GM23338 (cell line): Measurements from ENCODE around the gene CDK14. TPM values are rescaled to one million over a fixed set of nuclear protein-coding genes. Genes with fewer than 3 reads are reported as not detected.

Source experiments
- ATAC-seq: fragments of 200-7000 bp; cut with Tn5 transposase; 3 replicates; pipeline ENCODE4 v1.9.1; 2020
- DNase-seq: peaks from one replicate; pipeline ENCODE4 v3.0.0-alpha.2; 2015; ENCODE audit warnings: low spot score
- H2AFZ ChIP-seq: fragments of 200-600 bp; sonication (generic); 2 replicates; pipeline ENCODE4 v1.8.0; 2016; ENCODE audit warnings: antibody characterized with exemption, mild to moderate bottlenecking, moderate library complexity
- H3F3A ChIP-seq: fragments of 200-600 bp; sonication (generic); replicated peaks from 2 replicates; pipeline ENCODE4 v1.8.0; 2017; ENCODE audit warnings: antibody characterized with exemption, mixed run types, low read depth
- H3K27ac ChIP-seq: fragments of 200-600 bp; sonication (generic); 2 replicates; pipeline ENCODE4 v1.6.1; 2016; ENCODE audit warnings: low read depth
- H3K27me3 ChIP-seq: fragments of 200-600 bp; sonication (generic); 2 replicates; pipeline ENCODE4 v1.8.0; 2016; ENCODE audit warnings: mild to moderate bottlenecking, mixed run types, moderate library complexity; ENCODE audit not compliant: insufficient read depth
- H3K36me3 ChIP-seq: fragments of 200-600 bp; sonication (generic); 2 replicates; pipeline ENCODE4 v1.8.0; 2016; ENCODE audit warnings: mild to moderate bottlenecking; ENCODE audit not compliant: insufficient read depth
- H3K4me1 ChIP-seq: fragments of 200-600 bp; sonication (generic); 2 replicates; pipeline ENCODE4 v1.8.0; 2016; ENCODE audit warnings: mild to moderate bottlenecking, moderate library complexity; ENCODE audit not compliant: insufficient read depth
- H3K4me2 ChIP-seq: fragments of 200-600 bp; sonication (generic); 2 replicates; pipeline ENCODE4 v1.7.1; 2017; ENCODE audit warnings: mixed run types
- H3K4me3 ChIP-seq: fragments of 200-600 bp; sonication (generic); 2 replicates; pipeline ENCODE4 v1.6.1; 2016; ENCODE audit warnings: mixed run types
- H3K79me2 ChIP-seq: fragments of 200-600 bp; sonication (generic); replicated peaks from 2 replicates; pipeline ENCODE4 v1.8.0; 2017; ENCODE audit warnings: mild to moderate bottlenecking; ENCODE audit not compliant: insufficient read depth
- H3K9me2 ChIP-seq: fragments of 200-600 bp; sonication (generic); 2 replicates; pipeline ENCODE4 v1.8.0; 2017; ENCODE audit not compliant: insufficient read depth
- H4K20me1 ChIP-seq: fragments of 200-600 bp; sonication (generic); replicated peaks from 2 replicates; pipeline ENCODE4 v1.8.0; 2017; ENCODE audit warnings: mild to moderate bottlenecking; ENCODE audit not compliant: insufficient read depth
- H3K27ac Mint-ChIP-seq: 2 replicates; pipeline ENCODE4 v1.8.0; 2020; ENCODE audit warnings: inconsistent platforms, mild to moderate bottlenecking, moderate library complexity, mixed read lengths
- H3K27me3 Mint-ChIP-seq: 3 replicates; pipeline ENCODE4 v1.8.0; 2022; ENCODE audit warnings: low read depth, mild to moderate bottlenecking, moderate library complexity, mixed read lengths, inconsistent platforms; ENCODE audit not compliant: insufficient read depth, poor library complexity
- H3K36me3 Mint-ChIP-seq: 3 replicates; pipeline ENCODE4 v1.8.0; 2021; ENCODE audit warnings: low read depth, mild to moderate bottlenecking, inconsistent platforms, moderate library complexity, mixed read lengths
- H3K4me1 Mint-ChIP-seq: 3 replicates; pipeline ENCODE4 v1.8.0; 2020; ENCODE audit warnings: mild to moderate bottlenecking, inconsistent platforms, mixed read lengths
- H3K4me3 Mint-ChIP-seq: 3 replicates; pipeline ENCODE4 v1.8.0; 2021; ENCODE audit warnings: moderate library complexity, mild to moderate bottlenecking, inconsistent platforms, mixed read lengths
- H3K9me3 Mint-ChIP-seq: 3 replicates; pipeline ENCODE4 v1.8.0; 2020; ENCODE audit warnings: moderate library complexity, mild to moderate bottlenecking, inconsistent platforms, mixed read lengths
- CTCF ChIP-seq, 2 experiments: fragments of 200-600 bp in 1 of 2; sonication (generic) in 1 of 2; conservative IDR thresholded peaks; 2 replicates each; pipeline versions ENCODE4 v1.5.1 to v1.6.1; 2016 to 2017; ENCODE audit warnings: antibody characterized with exemption in 2 of 2, low read depth in 2 of 2, mild to moderate bottlenecking in 2 of 2, moderate library complexity in 1 of 2
- EZH2 ChIP-seq: fragments of 200-600 bp; sonication (generic); IDR thresholded peaks from one replicate; pipeline ENCODE4 v1.8.0; 2017; ENCODE audit warnings: antibody characterized with exemption, mild to moderate bottlenecking, low read depth; ENCODE audit not compliant: unreplicated experiment
- POLR2AphosphoS5 ChIP-seq: IDR thresholded peaks from 2 replicates; pipeline ENCODE4 v1.6.1; 2016; ENCODE audit warnings: antibody characterized with exemption, low read depth
- REST ChIP-seq: IDR thresholded peaks from one replicate; pipeline ENCODE4 v1.6.1; 2018; ENCODE audit warnings: antibody characterized with exemption; ENCODE audit not compliant: unreplicated experiment
- STAT1 ChIP-seq: IDR thresholded peaks from one replicate; pipeline ENCODE4 v1.6.1; 2016; ENCODE audit warnings: antibody characterized with exemption; ENCODE audit not compliant: unreplicated experiment
- ZNF114 ChIP-seq: fragments of 250-450 bp; sonication (Bioruptor Pico); IDR thresholded peaks from 2 replicates; pipeline ENCODE4 v1.5.0; 2020; ENCODE audit warnings: mild to moderate bottlenecking, moderate library complexity
- ZNF331 ChIP-seq: fragments of 250-450 bp; sonication (Bioruptor Pico); IDR thresholded peaks from 2 replicates; pipeline ENCODE4 v1.5.0; 2020; ENCODE audit warnings: low read depth, mild to moderate bottlenecking, moderate library complexity
- ZNF462 ChIP-seq: fragments of 250-450 bp; sonication (Bioruptor Pico); IDR thresholded peaks from 2 replicates; pipeline ENCODE4 v1.5.0; 2020; ENCODE audit warnings: mild to moderate bottlenecking, moderate library complexity
- polyA plus RNA-seq: library from polyadenylated mRNA; unstranded; fragments of >200 nt; fragmentation: Nextera tagmentation; extraction: Ambion mirVana; gene quantifications from 2 replicates; pipeline ENCODE4 v1.2.1, GENCODE V29; 2016
- total RNA-seq: library from RNA; depleted of rRNA; stranded (reverse); fragments of >200 nt; shearing (Covaris generic); gene quantifications from 2 replicates; pipeline ENCODE4 v1.2.3, GENCODE V29; 2014

CDK14 gene
- total and polyA plus RNA-seq, 2 experiments from 2014 or later: 11.2 to 24.0 TPM

GRCh38 chr7:90821961-90822620 lies 226.0 kb downstream of the CDK14 start (continued):
- TF ChIP-seq ZNF462 (no peak), ZNF114 (CRISPR knock-in tag) (no peak)

GRCh38 chr7:90824386-90825307 lies 228.5 kb downstream of the CDK14 start:
- ATAC-seq: no peak
- no peak overlapping the region for H2AFZ ChIP-seq

More at GRCh38 chr7:90824386-90825307, 228.5 kb downstream of the CDK14 start:
- DNase-seq: no peak
- no peak overlapping the region for H3K4me3 Mint-ChIP-seq
- H3K36me3 Mint-ChIP-seq: peaks cover 21% of the 10 kb centered on the region
- Histone ChIP-seq H3K9me2 (no peaks in the 10 kb centered on the region), H3F3A (no peaks in the 10 kb centered on the region), H3K36me3 (no peaks in the 10 kb centered on the region), H3K27me3 (no peaks in the 10 kb centered on the region), H3K4me1 (no peaks in the 10 kb centered on the region), H3K79me2 (no peaks in the 10 kb centered on the region), H3K4me2 (no peak overlapping the region), H3K4me3 (no peak overlapping the region), H4K20me1 (no peaks in the 10 kb centered on the region), H3K27ac (no peak overlapping the region)
- H3K9me3 Mint-ChIP-seq: peaks cover 14% of the 10 kb centered on the region
- H3K27ac Mint-ChIP-seq: no peak overlapping the region
- H3K4me1 Mint-ChIP-seq: no peaks in the 10 kb centered on the region; the same call in 2 of the 3 replicates
- TF ChIP-seq REST: no peak
- no peak for TF ChIP-seq ZNF331 (CRISPR knock-in tag)
- no peak for TF ChIP-seq ZNF114 (CRISPR knock-in tag)
- TF ChIP-seq CTCF (conservative IDR thresholded peaks at IDR 0.05; ENCODE audit: low read depth in 2 of 2): no peak
- TF ChIP-seq STAT1: no peak
- TF ChIP-seq EZH2: no peak
- no peak for TF ChIP-seq POLR2AphosphoS5
- peaks cover 6% of the 10 kb centered on the region for H3K27me3 Mint-ChIP-seq
